ENCODE measurements around the gene ADARB2.

GRCh38 chr10:1374511-1375345, 362.6 kb downstream of the ADARB2 start:
- TF ChIP-seq TAF1 (IDR thresholded peaks at IDR 0.05; ENCODE audit: low read depth) (no peak), REST (IDR thresholded peaks at IDR 0.05; ENCODE audit: low read depth) (no peak), TEAD4 (IDR thresholded peaks at IDR 0.05) (no peak), EGR1 (IDR thresholded peaks at IDR 0.05) (no peak), MAX (IDR thresholded peaks at IDR 0.05) (no peak), RAD21 (IDR thresholded peaks at IDR 0.05; ENCODE audit: low read depth) (no peak), EP300 (IDR thresholded peaks at IDR 0.05; ENCODE audit: borderline replicate concordance) (no peak), USF1 (IDR thresholded peaks at IDR 0.05) (no peak), YY1 (IDR thresholded peaks at IDR 0.05; ENCODE audit: low read depth) (no peak), NFIC (IDR thresholded peaks at IDR 0.05) (no peak), FOXM1 (IDR thresholded peaks at IDR 0.05; ENCODE audit: borderline replicate concordance, low read depth) (no peak)

Measured in Ishikawa (cell line).